CD14-positive monocyte (primary cell): ENCODE data around the gene BMS1. TPM values are rescaled to one million over a fixed set of nuclear protein-coding genes. Genes with fewer than 3 reads are reported as not detected.

Source experiments
- DNase-seq, 3 donors: peaks; one replicate each; pipeline ENCODE4 v3.0.0-alpha.2; 2011 to 2022
- H2AFZ ChIP-seq: 2 replicates; pipeline ENCODE4 v1.6.0; 2012; ENCODE audit warnings: mild to moderate bottlenecking, low read depth, low read length, inconsistent platforms; ENCODE audit not compliant: insufficient read depth, poor library complexity, severe bottlenecking
- H3K27ac ChIP-seq, 2 donors: 1 replicate in 1 of 2; 2 replicates in 1 of 2; pipeline ENCODE4 v1.5.1; 2012 to 2013; ENCODE audit warnings: low read length in 2 of 2, control low read depth in 1 of 2, inconsistent platforms in 1 of 2, low read depth in 1 of 2, mild to moderate bottlenecking in 1 of 2
- H3K27me3 ChIP-seq, 2 donors: one replicate each; pipeline versions ENCODE4 v1.6.0 to v1.6.1; 2011 to 2013; ENCODE audit warnings: low read length in 2 of 2; ENCODE audit not compliant: control insufficient read depth in 2 of 2, insufficient read depth in 2 of 2
- H3K36me3 ChIP-seq, 2 donors: replicated peaks in 1 of 2; 1 replicate in 1 of 2; 2 replicates in 1 of 2; pipeline versions ENCODE4 v1.5.1 to v1.6.1; 2012 to 2013; ENCODE audit warnings: low read length in 2 of 2, control low read depth in 1 of 2, inconsistent platforms in 1 of 2, mild to moderate bottlenecking in 1 of 2; ENCODE audit not compliant: insufficient read depth in 2 of 2, control insufficient read depth in 1 of 2
- H3K4me1 ChIP-seq, 2 donors: 1 replicate in 1 of 2; 2 replicates in 1 of 2; pipeline versions ENCODE4 v1.5.1 to v1.6.1; 2012 to 2013; ENCODE audit warnings: low read length in 2 of 2, control low read depth in 1 of 2, inconsistent platforms in 1 of 2, mild to moderate bottlenecking in 1 of 2, moderate library complexity in 1 of 2; ENCODE audit not compliant: insufficient read depth in 2 of 2, control insufficient read depth in 1 of 2
- H3K4me2 ChIP-seq: replicated peaks from 2 replicates; pipeline ENCODE3; 2012; ENCODE audit warnings: low read length, moderate library complexity, mild to moderate bottlenecking; ENCODE audit not compliant: poor library complexity, severe bottlenecking; ENCODE audit errors: extremely low read depth
- H3K4me3 ChIP-seq, 3 experiments: fragments of 200-600 bp in 1 of 3; sonication (generic) in 1 of 3; replicated peaks in 1 of 3; 1 replicate in 2 of 3; 2 replicates in 1 of 3; pipeline ENCODE4 v1.5.1; 2011 to 2013; ENCODE audit warnings: low read length in 3 of 3, mild to moderate bottlenecking in 3 of 3, control low read depth in 2 of 3, low read depth in 2 of 3, inconsistent platforms in 1 of 3, moderate library complexity in 1 of 3
- H3K79me2 ChIP-seq: 2 replicates; pipeline ENCODE4 v1.6.0; 2012; ENCODE audit warnings: mild to moderate bottlenecking, control low read depth, inconsistent platforms, low read length, moderate library complexity; ENCODE audit not compliant: insufficient read depth
- H3K9ac ChIP-seq: 2 replicates; pipeline ENCODE4 v1.6.0; 2017; ENCODE audit warnings: low read length, mild to moderate bottlenecking; ENCODE audit not compliant: insufficient read depth, poor library complexity, severe bottlenecking
- H3K9me3 ChIP-seq, 2 donors: replicated peaks in 1 of 2; 1 replicate in 1 of 2; 2 replicates in 1 of 2; pipeline versions ENCODE4 v1.5.1 to v1.6.1; 2012 to 2013; ENCODE audit warnings: low read length in 2 of 2, control low read depth in 1 of 2; ENCODE audit not compliant: control insufficient read depth in 1 of 2, insufficient read depth in 1 of 2
- H4K20me1 ChIP-seq: 2 replicates; pipeline ENCODE4 v1.6.0; 2012; ENCODE audit warnings: mild to moderate bottlenecking, low read length, control low read depth, moderate library complexity; ENCODE audit not compliant: insufficient read depth
- H3K27ac Mint-ChIP-seq, 7 donors: one replicate each; pipeline ENCODE4 v1.8.0; 2020; ENCODE audit warnings: mild to moderate bottlenecking in 7 of 7, mixed read lengths in 7 of 7, moderate library complexity in 6 of 7, inconsistent platforms in 2 of 7
- H3K27me3 Mint-ChIP-seq, 3 donors: one replicate each; pipeline ENCODE4 v1.8.0; 2021 to 2022; ENCODE audit warnings: low read depth in 3 of 3, mild to moderate bottlenecking in 3 of 3, mixed read lengths in 3 of 3, moderate library complexity in 3 of 3, inconsistent platforms in 1 of 3
- H3K36me3 Mint-ChIP-seq, 2 donors: one replicate each; pipeline ENCODE4 v1.8.0; 2020; ENCODE audit warnings: mixed read lengths in 2 of 2, inconsistent platforms in 1 of 2, mild to moderate bottlenecking in 1 of 2
- H3K4me1 Mint-ChIP-seq: one replicate; pipeline ENCODE4 v1.8.0; 2020; ENCODE audit warnings: mild to moderate bottlenecking, mixed read lengths
- H3K4me3 Mint-ChIP-seq, 2 donors: one replicate each; pipeline ENCODE4 v1.8.0; 2020; ENCODE audit warnings: mild to moderate bottlenecking in 2 of 2, mixed read lengths in 2 of 2, moderate library complexity in 1 of 2
- H3K9me3 Mint-ChIP-seq, 7 donors: one replicate each; pipeline ENCODE4 v1.8.0; 2020 to 2022; ENCODE audit warnings: mixed read lengths in 7 of 7, mild to moderate bottlenecking in 6 of 7, moderate library complexity in 6 of 7, inconsistent platforms in 2 of 7
- CTCF ChIP-seq: fragments of 200-600 bp; IDR thresholded peaks from one replicate; pipeline ENCODE4 v1.8.0; 2022; ENCODE audit warnings: antibody characterized with exemption, mild to moderate bottlenecking
- WGBS: methylation state at CpG from one replicate; pipeline ENCODE4 v1.1.5; 2013; ENCODE audit warnings: missing lambda C conversion rate; ENCODE audit not compliant: insufficient coverage; 5-methylcytosine and 5-hydroxymethylcytosine counted together
- intact Hi-C, 2 donors: fragments of 100-400 bp; cut with micrococcal nuclease; formaldehyde crosslinking; loops; one replicate each; pipeline versions ENCODE4 v1.15.0 to v1.15.1; 2023
- polyA plus RNA-seq, 3 donors: library from polyadenylated mRNA; depleted of rRNA in 1 of 3; unstranded in 2 of 3; stranded (reverse) in 1 of 3; fragments of 300-500 nt in 2 of 3; fragments of >200 nt in 1 of 3; fragmentation: Illumina TruSeq in 2 of 3; gene quantifications; 1 replicate in 2 of 3; 2 replicates in 1 of 3; pipeline ENCODE4 v1.2.3, GENCODE V29; 2012 to 2021

The BMS1 gene
- polyA plus RNA-seq, 3 donors, result 2.4 to 4.6 (median 2.9) TPM

DNA sequence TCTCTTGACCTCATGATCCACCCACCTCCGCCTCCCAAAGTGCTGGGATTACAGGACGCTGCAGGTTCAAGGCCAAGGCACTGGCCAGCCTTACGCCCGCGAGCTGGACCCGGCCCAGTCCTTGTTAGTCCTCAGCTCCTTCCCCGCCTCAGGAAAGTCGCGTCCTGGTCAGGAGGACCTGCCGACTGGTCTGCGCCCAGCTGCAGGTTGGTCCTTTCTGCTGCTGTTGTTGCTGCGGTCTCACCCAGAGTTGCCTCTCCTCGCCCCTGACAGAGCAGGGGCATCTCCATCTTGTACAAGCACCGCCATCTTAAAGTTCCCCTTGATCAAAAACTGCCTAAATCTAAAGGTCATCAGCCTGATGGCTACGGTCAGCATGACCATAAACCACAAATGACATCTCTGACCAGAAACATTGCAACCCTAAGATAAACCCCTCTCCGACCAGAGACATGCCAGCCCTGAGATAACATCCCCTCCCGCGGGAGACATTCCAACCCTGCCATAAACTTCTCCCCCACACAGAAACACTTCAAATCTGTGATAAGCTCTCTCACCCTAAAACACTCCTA lies 13.9 kb upstream of the BMS1 start:
- no peaks in the 10 kb centered on the region for H4K20me1 ChIP-seq
- DNase-seq, result no peak
- H3K4me3 Mint-ChIP-seq, result no peak overlapping the region
- no peak overlapping the region for H3K4me2 ChIP-seq
- no peak overlapping the region for H3K27ac Mint-ChIP-seq
- no peak overlapping the region for H2AFZ ChIP-seq
- peaks cover 7 to 30% (median 18%) of the 10 kb centered on the region in 3 donors for H3K27me3 Mint-ChIP-seq
- 94% methylated on average over 18 of the region's 18 CpGs for WGBS
- H3K36me3 ChIP-seq, result no peaks in the 10 kb centered on the region
- H3K36me3 Mint-ChIP-seq, result no peaks in the 10 kb centered on the region
- no peaks in the 10 kb centered on the region for H3K4me1 Mint-ChIP-seq
- H3K9me3 Mint-ChIP-seq, result peaks cover 2 to 35% (median 16%) of the 10 kb centered on the region in 7 donors
- intact Hi-C loops, result no loop called here
- H3K9ac ChIP-seq, result no peak overlapping the region
- H3K27me3 ChIP-seq, result peaks cover 0 to 5% of the 10 kb centered on the region in 2 donors
- H3K4me3 ChIP-seq, result no peak overlapping the region
- H3K79me2 ChIP-seq, result no peaks in the 10 kb centered on the region
- H3K27ac ChIP-seq, result no peak overlapping the region
- TF ChIP-seq CTCF, result no peak
- no peaks in the 10 kb centered on the region for H3K4me1 ChIP-seq
- peaks cover 10 to 30% of the 10 kb centered on the region in 2 donors for H3K9me3 ChIP-seq

GRCh38 chr10:42769173-42769572 lies 13.4 kb upstream of the BMS1 start:
- Histone ChIP-seq H3K27me3 (peaks cover 0 to 5% of the 10 kb centered on the region in 2 donors), H3K9me3 (peaks cover 10 to 30% of the 10 kb centered on the region in 2 donors), H2AFZ (no peak overlapping the region), H3K4me1 (no peaks in the 10 kb centered on the region), H3K79me2 (no peaks in the 10 kb centered on the region), H3K36me3 (no peaks in the 10 kb centered on the region), H3K9ac (no peak overlapping the region), H3K4me2 (no peak overlapping the region), H3K4me3 (no peak overlapping the region), H3K27ac (no peak overlapping the region), H4K20me1 (no peaks in the 10 kb centered on the region)
- Mint-ChIP-seq H3K9me3 (peaks cover 0 to 36% (median 16%) of the 10 kb centered on the region in 7 donors), H3K27me3 (peaks cover 5 to 27% (median 15%) of the 10 kb centered on the region in 3 donors), H3K4me3 (no peak overlapping the region), H3K4me1 (no peaks in the 10 kb centered on the region), H3K27ac (no peak overlapping the region), H3K36me3 (no peaks in the 10 kb centered on the region)
- intact Hi-C loops, result no loop called here
- TF ChIP-seq CTCF, result no peak
- DNase-seq, result no peak
- 86% methylated on average over 9 of the region's 10 CpGs for WGBS
